ENCODE measurements around the gene ACTBL2.

ACTBL2 gene

GRCh38 chr5:57494104-57495098 lies 11.8 kb upstream of the ACTBL2 start:
- Histone ChIP-seq H3K9ac (ENCODE audit: low read length) (no peak overlapping the region), H3K27ac (ENCODE audit: low read depth, low read length) (no peak overlapping the region), H3K79me2 (ENCODE audit: insufficient read depth, low read length) (no peaks in the 10 kb centered on the region)

GRCh38 chr5:57493034-57493433 lies 10.4 kb upstream of the ACTBL2 start:
- no peak for TF ChIP-seq CTCF (IDR thresholded peaks at IDR 0.05; ENCODE audit: insufficient read depth, low read length, poor library complexity, severe bottlenecking)
- no peak for TF ChIP-seq EZH2phosphoT487 (conservative IDR thresholded peaks at IDR 0.05; ENCODE audit: low read length)
- H3F3A ChIP-seq (ENCODE audit: insufficient read depth): no peaks in the 10 kb centered on the region
- H3K27me3 ChIP-seq (ENCODE audit: low read length): no peaks in the 10 kb centered on the region
- H3K9ac ChIP-seq (ENCODE audit: low read length): no peak overlapping the region
- H3K4me3 ChIP-seq (ENCODE audit: insufficient read depth, low read length, poor library complexity, severe bottlenecking): no peak overlapping the region
- no peak overlapping the region for H3K4me2 ChIP-seq (ENCODE audit: low read depth, low read length, poor library complexity, severe bottlenecking)
- no peaks in the 10 kb centered on the region for H3K36me3 ChIP-seq (ENCODE audit: low read length)
- H3K27ac ChIP-seq (ENCODE audit: low read depth, low read length): no peak overlapping the region
- H4K20me1 ChIP-seq (ENCODE audit: low read depth, low read length): no peaks in the 10 kb centered on the region
- H2AFZ ChIP-seq (ENCODE audit: low read depth, low read length, severe bottlenecking): no peak overlapping the region
- no peaks in the 10 kb centered on the region for H3K79me2 ChIP-seq (ENCODE audit: insufficient read depth, low read length)
- H3K9me2 ChIP-seq (replicated peaks; ENCODE audit: insufficient read depth, low read length): no peaks in the 10 kb centered on the region
- no peaks in the 10 kb centered on the region for H3K9me3 ChIP-seq (ENCODE audit: insufficient read depth, low read length)

More at GRCh38 chr5:57494104-57495098, 11.8 kb upstream of the ACTBL2 start:
- TF ChIP-seq CTCF (IDR thresholded peaks at IDR 0.05; ENCODE audit: insufficient read depth, low read length, poor library complexity, severe bottlenecking): no peak
- no peak for TF ChIP-seq EZH2phosphoT487 (conservative IDR thresholded peaks at IDR 0.05; ENCODE audit: low read length)
- Histone ChIP-seq H3K4me2 (ENCODE audit: low read depth, low read length, poor library complexity, severe bottlenecking) (no peak overlapping the region), H3F3A (ENCODE audit: insufficient read depth) (no peaks in the 10 kb centered on the region), H3K9me2 (replicated peaks; ENCODE audit: insufficient read depth, low read length) (no peaks in the 10 kb centered on the region), H2AFZ (ENCODE audit: low read depth, low read length, severe bottlenecking) (no peak overlapping the region), H4K20me1 (ENCODE audit: low read depth, low read length) (no peaks in the 10 kb centered on the region), H3K9me3 (ENCODE audit: insufficient read depth, low read length) (no peaks in the 10 kb centered on the region), H3K4me3 (ENCODE audit: insufficient read depth, low read length, poor library complexity, severe bottlenecking) (no peak overlapping the region), H3K36me3 (ENCODE audit: low read length) (no peaks in the 10 kb centered on the region), H3K27me3 (ENCODE audit: low read length) (no peaks in the 10 kb centered on the region)

GRCh38 chr5:57492632-57493031 lies 10.0 kb upstream of the ACTBL2 start:
- Histone ChIP-seq H3K9me2 (replicated peaks; ENCODE audit: insufficient read depth, low read length) (no peaks in the 10 kb centered on the region), H3K9ac (ENCODE audit: low read length) (no peak overlapping the region), H3K27ac (ENCODE audit: low read depth, low read length) (no peak overlapping the region), H3K4me2 (ENCODE audit: low read depth, low read length, poor library complexity, severe bottlenecking) (no peak overlapping the region), H3K9me3 (ENCODE audit: insufficient read depth, low read length) (no peaks in the 10 kb centered on the region), H4K20me1 (ENCODE audit: low read depth, low read length) (no peaks in the 10 kb centered on the region), H3K27me3 (ENCODE audit: low read length) (no peaks in the 10 kb centered on the region), H3K36me3 (ENCODE audit: low read length) (no peaks in the 10 kb centered on the region), H2AFZ (ENCODE audit: low read depth, low read length, severe bottlenecking) (no peak overlapping the region), H3F3A (ENCODE audit: insufficient read depth) (no peaks in the 10 kb centered on the region), H3K79me2 (ENCODE audit: insufficient read depth, low read length) (no peaks in the 10 kb centered on the region), H3K4me3 (ENCODE audit: insufficient read depth, low read length, poor library complexity, severe bottlenecking) (no peak overlapping the region)
- TF ChIP-seq CTCF (IDR thresholded peaks at IDR 0.05; ENCODE audit: insufficient read depth, low read length, poor library complexity, severe bottlenecking) (no peak), EZH2phosphoT487 (conservative IDR thresholded peaks at IDR 0.05; ENCODE audit: low read length) (no peak)
